OCI-LY1 (cell line): ENCODE results near the gene SGPP2.

Experiments
- CTCF ChIP-seq: fragments of 200-600 bp; sonication (generic), shearing (Covaris generic); IDR thresholded peaks from 2 replicates; pipeline ENCODE4 v1.5.1; 2017; ENCODE audit warnings: mild to moderate bottlenecking, antibody characterized with exemption, low read length, moderate library complexity, mixed read lengths
- EZH2 ChIP-seq: fragments of 200-600 bp; sonication (generic), shearing (Covaris generic); IDR thresholded peaks from 2 replicates; pipeline ENCODE4 v1.8.0; 2017; ENCODE audit warnings: borderline replicate concordance, mixed run types, mild to moderate bottlenecking, antibody characterized with exemption, low read length, moderate library complexity, mixed read lengths

- TF ChIP-seq CTCF = no peak
- no peak for TF ChIP-seq EZH2
Observed at GRCh38 chr2:222572751-222573174, 148.4 kb downstream of the SGPP2 start.
